ENCODE data around the gene DLGAP5. TPM values are rescaled to one million over a fixed set of nuclear protein-coding genes. Genes with fewer than 3 reads are reported as not detected.

Gene DLGAP5
- total RNA-seq, 2 donors from 2014 or later: 4.0 to 8.1 TPM

DNA sequence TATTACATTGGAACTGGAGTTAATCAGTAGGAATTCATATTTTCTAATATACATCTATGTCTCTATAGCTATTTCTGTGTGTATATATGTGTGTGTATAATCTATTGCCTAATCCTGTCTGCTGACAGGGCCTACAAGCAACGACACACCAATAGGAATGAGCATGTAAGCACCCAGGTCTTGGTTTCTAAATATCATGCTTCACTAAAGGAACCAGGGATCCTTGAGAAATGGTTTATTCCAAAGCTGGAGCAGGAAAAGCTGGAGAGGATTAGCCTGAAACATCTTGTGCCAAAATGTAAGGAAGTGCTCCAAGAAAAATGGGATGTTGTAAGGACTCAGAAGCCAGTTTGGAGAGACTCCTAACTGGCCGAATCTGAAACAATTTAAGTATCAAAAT, 91.6 kb downstream of the DLGAP5 start:
- no peak for DNase-seq
- intact Hi-C loops (cut with DNase I, micrococcal nuclease): no loop called here

DNA sequence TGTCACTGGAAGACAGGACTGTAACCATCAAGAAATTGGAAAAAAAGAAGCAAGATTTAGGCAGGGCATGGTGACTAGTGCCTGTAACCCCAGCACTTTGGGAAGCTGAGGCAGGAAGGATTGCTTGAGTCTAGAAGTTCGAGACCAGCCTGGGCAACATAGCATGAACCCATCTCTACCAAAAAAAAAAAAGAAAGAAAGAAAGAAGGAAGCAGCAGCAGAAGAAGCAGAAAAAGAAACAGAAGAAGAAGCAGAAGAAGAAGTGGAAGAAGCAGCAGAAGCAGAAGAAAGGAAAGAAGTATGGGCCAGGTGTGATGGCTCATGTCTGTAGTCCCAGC, 92.9 kb downstream of the DLGAP5 start:
- ATAC-seq (no peak), DNase-seq (no peak)
- intact Hi-C loops (cut with DNase I, micrococcal nuclease): no loop called here

More for the DNA sequence above, 91.6 kb downstream of the DLGAP5 start:
- no peak for ATAC-seq

Other genes with a start within 250 kb of the DLGAP5 start
- 1 to 10 TPM; 2.8 to 4.1 TPM for gene WDHD1, start 164.5 kb downstream of the DLGAP5 start, total RNA-seq
- 10 to 100 TPM; 17.3 to 20.0 TPM for gene SOCS4, start 164.3 kb downstream of the DLGAP5 start, total RNA-seq
- 10 to 100 TPM; 69.7 to 71.7 TPM for gene MAPK1IP1L, start 139.9 kb downstream of the DLGAP5 start, total RNA-seq
- 1,000 to 10,000 TPM; 1,592 to 1,809 TPM for gene LGALS3, start 62.3 kb downstream of the DLGAP5 start, total RNA-seq
- 10 to 100 TPM; 76.2 to 81.9 TPM for gene FBXO34, start 79.8 kb upstream of the DLGAP5 start, total RNA-seq
- gene ATG14, start 220.2 kb upstream of the DLGAP5 start, total RNA-seq: 10 to 100 TPM in 1 of 2 donors, 1 to 10 TPM in 1; 6.3 to 10.0 TPM
- gene TBPL2, start 249.0 kb upstream of the DLGAP5 start, total RNA-seq: not detected

Measured in left colon (tissue), 2 donors.